Endothelial cell of umbilical vein (primary cell): ENCODE measurements around the gene INPP5F. TPM values are rescaled to one million over a fixed set of nuclear protein-coding genes. Genes with fewer than 3 reads are reported as not detected.

ENCODE experiments used
- BruUV-seq: library from RNA; stranded (reverse); fragments of 400-500 nt; replicated peaks from 2 replicates; lab custom pipeline; 2021; lab: Mats Ljungman, UMichigan
- CTCF ChIA-PET: fragments of 300-600, 350-600 bp; sonication (Branson Sonifier 250); formaldehyde crosslinking; loops from one replicate; lab custom pipeline; 2021; ENCODE audit warnings: antibody characterized with exemption, inconsistent platforms; lab: Charles Lee
- POLR2A ChIA-PET: fragments of 300-600, 350-600 bp; sonication (Branson Sonifier 250); formaldehyde crosslinking; loops from one replicate; lab custom pipeline; 2021; ENCODE audit warnings: antibody characterized with exemption, inconsistent platforms; lab: Charles Lee
- DNase-seq: peaks from one replicate; pipeline ENCODE4 v3.0.0-alpha.2; 2011; ENCODE audit warnings: low read depth, low spot score
- FAIRE-seq: peaks from 2 replicates; lab custom pipeline; 2011; peaks lifted over from hg19 to GRCh38; lab: Jason Lieb, UNC
- H2AFZ ChIP-seq: 2 replicates; pipeline ENCODE4 v1.6.0; 2012; ENCODE audit warnings: low read depth, low read length, control low read depth, inconsistent platforms
- H3K27ac ChIP-seq: 2 replicates; pipeline ENCODE4 v1.5.1; 2011; ENCODE audit warnings: low read depth, mild to moderate bottlenecking, control low read depth, low read length, moderate library complexity; ENCODE audit not compliant: insufficient read depth
- H3K27me3 ChIP-seq, 2 experiments: 2 replicates each; pipeline versions ENCODE4 v1.6.0 to v1.6.1; 2011; ENCODE audit warnings: low read length in 2 of 2, mixed read lengths in 1 of 2; ENCODE audit not compliant: control insufficient read depth in 2 of 2, insufficient read depth in 2 of 2
- H3K36me3 ChIP-seq, 2 experiments: 2 replicates in 1 of 2; 3 replicates in 1 of 2; pipeline ENCODE4 v1.5.1; 2011; ENCODE audit warnings: low read length in 2 of 2, mild to moderate bottlenecking in 1 of 2, moderate library complexity in 1 of 2; ENCODE audit not compliant: control insufficient read depth in 2 of 2, insufficient read depth in 2 of 2; ENCODE audit errors: extremely low read depth in 1 of 2
- H3K4me1 ChIP-seq: 3 replicates; pipeline ENCODE4 v1.5.1; 2011; ENCODE audit warnings: mild to moderate bottlenecking, low read length; ENCODE audit not compliant: control insufficient read depth, insufficient read depth; ENCODE audit errors: extremely low read depth
- H3K4me2 ChIP-seq: 2 replicates; pipeline ENCODE4 v1.6.1; 2011; ENCODE audit warnings: low read length, control low read depth, mixed read lengths; ENCODE audit not compliant: insufficient read depth
- H3K4me3 ChIP-seq, 3 experiments: fragments of 200-600 bp in 1 of 3; sonication (generic), shearing (Covaris generic) in 1 of 3; replicated peaks in 1 of 3; 2 replicates each; pipeline ENCODE4 v1.5.1; 2011 to 2016; ENCODE audit warnings: control low read depth in 3 of 3, low read length in 3 of 3, mild to moderate bottlenecking in 2 of 3, inconsistent platforms in 1 of 3, low read depth in 1 of 3, moderate library complexity in 1 of 3; ENCODE audit not compliant: insufficient read depth in 1 of 3
- H3K79me2 ChIP-seq: 2 replicates; pipeline ENCODE4 v1.6.0; 2012; ENCODE audit warnings: low read length, inconsistent platforms; ENCODE audit not compliant: control insufficient read depth, insufficient read depth
- H3K9ac ChIP-seq: replicated peaks from 2 replicates; pipeline ENCODE3; 2011; ENCODE audit warnings: low read length, control low read depth; ENCODE audit not compliant: insufficient read depth; ENCODE audit errors: extremely low read depth
- H3K9me1 ChIP-seq: replicated peaks from 3 replicates; pipeline ENCODE4 v1.6.0; 2011; ENCODE audit warnings: mild to moderate bottlenecking, low read length; ENCODE audit not compliant: control insufficient read depth, insufficient read depth; ENCODE audit errors: extremely low read depth
- H3K9me3 ChIP-seq: replicated peaks from 2 replicates; pipeline ENCODE4 v1.5.1; 2012; ENCODE audit warnings: low read length, inconsistent platforms; ENCODE audit not compliant: control insufficient read depth, insufficient read depth
- H4K20me1 ChIP-seq: replicated peaks from 2 replicates; pipeline ENCODE3; 2011; ENCODE audit warnings: mild to moderate bottlenecking, low read length; ENCODE audit not compliant: control insufficient read depth, insufficient read depth; ENCODE audit errors: extremely low read depth
- CTCF ChIP-seq, 2 donors: IDR thresholded peaks; 1 replicate in 1 of 2; 2 replicates in 1 of 2; pipeline ENCODE4 v1.5.1; 2011; ENCODE audit warnings: low read length in 2 of 2, mild to moderate bottlenecking in 2 of 2, moderate library complexity in 2 of 2, control low read depth in 1 of 2, inconsistent platforms in 1 of 2, low read depth in 1 of 2; ENCODE audit not compliant: insufficient read depth in 1 of 2; ENCODE audit errors: extremely low read depth in 1 of 2
- EZH2 ChIP-seq: IDR thresholded peaks from 2 replicates; pipeline ENCODE4 v1.6.1; 2012; ENCODE audit warnings: borderline replicate concordance, low read depth, mild to moderate bottlenecking, moderate library complexity, low read length, inconsistent platforms; ENCODE audit not compliant: severe bottlenecking
- FOS ChIP-seq: IDR thresholded peaks from 2 replicates; pipeline ENCODE4 v1.6.1; 2011; ENCODE audit warnings: mild to moderate bottlenecking, low read length, moderate library complexity, borderline replicate concordance; ENCODE audit not compliant: insufficient read depth
- GATA2 ChIP-seq: IDR thresholded peaks from 2 replicates; pipeline ENCODE4 v1.7.0; 2011; ENCODE audit warnings: low read depth, mild to moderate bottlenecking, moderate library complexity, mixed read lengths, low read length; ENCODE audit not compliant: insufficient read length, insufficient read depth
- JUN ChIP-seq: IDR thresholded peaks from 2 replicates; pipeline ENCODE4 v1.6.1; 2011; ENCODE audit warnings: borderline replicate concordance, low read depth; ENCODE audit not compliant: insufficient read length, insufficient read depth
- MAX ChIP-seq: IDR thresholded peaks from 2 replicates; pipeline ENCODE4 v1.6.1; 2011; ENCODE audit not compliant: insufficient read depth, insufficient read length
- MYC ChIP-seq: IDR thresholded peaks from one replicate; pipeline ENCODE4 v1.6.1; 2011; ENCODE audit warnings: mild to moderate bottlenecking, low read depth, low read length
- POLR2A ChIP-seq: IDR thresholded peaks from 2 replicates; pipeline ENCODE4 v1.6.1; 2012; ENCODE audit warnings: low read depth, mild to moderate bottlenecking, control low read depth, low read length
- POLR2AphosphoS5 ChIP-seq: IDR thresholded peaks from 2 replicates; pipeline ENCODE4 v1.6.1; 2012; ENCODE audit warnings: low read depth, mild to moderate bottlenecking, control low read depth, low read length, moderate library complexity; ENCODE audit not compliant: insufficient read depth
- dilution Hi-C: fragments of 300-500 bp; cut with MboI; formaldehyde crosslinking; loops from one replicate; pipeline ENCODE4 v1.15.0; 2019; ENCODE audit warnings: low sequenced_read_pairs; ENCODE audit not compliant: extremely low pct_ligation_motif_present
- intact Hi-C: fragments of 100-400 bp; cut with micrococcal nuclease; formaldehyde crosslinking; loops from one replicate; pipeline ENCODE4 v1.10.0; 2022
- polyA plus RNA-seq, 4 experiments: library from polyadenylated mRNA; depleted of rRNA in 3 of 4; stranded (reverse) in 3 of 4; unstranded in 1 of 4; fragments of >200 nt; gene quantifications; 2 replicates each; pipeline versions ENCODE4 v1.2.1 to v1.2.3, GENCODE V29; 2011 to 2012; ENCODE audit warnings: missing spikeins in 1 of 4
- total RNA-seq: library from RNA; stranded (reverse); gene quantifications from 2 replicates; pipeline ENCODE4 v1.2.3, GENCODE V29; 2021

Gene INPP5F
- total and polyA plus RNA-seq, 2 donors (not counting 3 experiments of a cell fraction or from before 2014, with no cell fraction given) = 6.1 to 20.3 TPM

- intact Hi-C loops = no loop called here
- no peak for TF ChIP-seq FOS
- TF ChIP-seq POLR2A = no peak
- TF ChIP-seq GATA2 = no peak
- no peak for TF ChIP-seq MYC
- TF ChIP-seq JUN = no peak
- no peak for TF ChIP-seq CTCF (IDR thresholded peaks at IDR 0.05; ENCODE audit: extremely low read depth in 1 of 2, insufficient read depth in 1 of 2, low read depth in 1 of 2, low read length in 2 of 2)
- no peak for TF ChIP-seq MAX
- no peak for TF ChIP-seq POLR2AphosphoS5
- no peak for TF ChIP-seq EZH2
- DNase-seq = no peak
- BruUV-seq = no TSS peak
- no peaks in the 10 kb centered on the region for H3K27me3 ChIP-seq
- H3K36me3 ChIP-seq = no peaks in the 10 kb centered on the region
- H3K9me1 ChIP-seq = no peaks in the 10 kb centered on the region
- dilution Hi-C loops = no loop called here
- CTCF ChIA-PET = no interaction called here
- H4K20me1 ChIP-seq = no peaks in the 10 kb centered on the region
- peaks cover 43% of the 10 kb centered on the region for H3K79me2 ChIP-seq
- H3K27ac ChIP-seq = no peak overlapping the region
- no peak overlapping the region for H3K9ac ChIP-seq
- no peak overlapping the region for H2AFZ ChIP-seq
- peaks cover 19% of the 10 kb centered on the region for H3K4me1 ChIP-seq
- FAIRE-seq = no peak
- no peak overlapping the region for H3K4me2 ChIP-seq
- no peaks in the 10 kb centered on the region for H3K9me3 ChIP-seq
- no peak overlapping the region for H3K4me3 ChIP-seq
- POLR2A ChIA-PET = no interaction called here
These were observed 14.2 kb downstream of the INPP5F start for GRCh38 chr10:119740096-119740495.
